MG63 (cell line): ENCODE data around the gene SLC15A5. TPM values are rescaled to one million over a fixed set of nuclear protein-coding genes. Genes with fewer than 3 reads are reported as not detected.

Experiments
- DNase-seq: peaks from one replicate; pipeline ENCODE4 v3.0.0-alpha.2; 2020
- H3K27me3 ChIP-seq: fragments of 250-450 bp; sonication (Bioruptor Pico); 2 replicates; pipeline ENCODE4 v1.5.1; 2020; ENCODE audit warnings: mild to moderate bottlenecking, moderate library complexity
- H3K36me3 ChIP-seq: fragments of 250-450 bp; sonication (Bioruptor Pico); 2 replicates; pipeline ENCODE4 v1.5.1; 2020; ENCODE audit warnings: mild to moderate bottlenecking, moderate library complexity
- H3K4me3 ChIP-seq: fragments of 250-450 bp; sonication (Bioruptor Pico); 2 replicates; pipeline ENCODE4 v1.5.1; 2020; ENCODE audit warnings: mild to moderate bottlenecking, moderate library complexity
- H3K9me3 ChIP-seq: fragments of 250-450 bp; sonication (Bioruptor Pico); 2 replicates; pipeline ENCODE4 v1.5.1; 2020; ENCODE audit warnings: mild to moderate bottlenecking, moderate library complexity
- total RNA-seq: library from RNA; depleted of rRNA; stranded (reverse); fragments of >200 nt; shearing (Covaris generic); gene quantifications from 2 replicates; pipeline ENCODE4 v1.2.3, GENCODE V29; 2014; ENCODE audit warnings: low replicate concordance; rRNA removed

The SLC15A5 gene
- total RNA-seq, 1 experiment from 2014 or later = not detected

DNA sequence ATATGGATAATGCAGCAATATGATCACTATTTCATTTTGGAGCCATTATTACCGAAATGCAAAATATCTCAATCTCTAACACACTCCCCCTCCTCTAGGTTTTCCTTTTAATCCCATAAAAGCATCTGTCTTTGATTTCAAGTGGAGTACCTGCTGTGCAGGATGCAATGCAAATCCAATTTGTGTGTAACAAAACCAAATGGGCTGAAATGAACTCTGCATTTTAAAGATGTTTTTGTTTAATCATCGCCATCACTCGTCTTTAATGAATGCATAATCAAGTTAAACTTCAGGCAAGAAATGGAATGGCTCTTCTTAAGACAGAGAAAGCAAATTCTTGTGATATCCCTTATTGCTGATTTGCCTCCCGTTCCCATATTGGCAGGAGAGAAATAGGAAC, 114.3 kb downstream of the SLC15A5 start:
- Histone ChIP-seq H3K36me3 (no peaks in the 10 kb centered on the region), H3K9me3 (no peaks in the 10 kb centered on the region), H3K27me3 (no peaks in the 10 kb centered on the region), H3K4me3 (no peak overlapping the region)
- DNase-seq = no peak

DNA sequence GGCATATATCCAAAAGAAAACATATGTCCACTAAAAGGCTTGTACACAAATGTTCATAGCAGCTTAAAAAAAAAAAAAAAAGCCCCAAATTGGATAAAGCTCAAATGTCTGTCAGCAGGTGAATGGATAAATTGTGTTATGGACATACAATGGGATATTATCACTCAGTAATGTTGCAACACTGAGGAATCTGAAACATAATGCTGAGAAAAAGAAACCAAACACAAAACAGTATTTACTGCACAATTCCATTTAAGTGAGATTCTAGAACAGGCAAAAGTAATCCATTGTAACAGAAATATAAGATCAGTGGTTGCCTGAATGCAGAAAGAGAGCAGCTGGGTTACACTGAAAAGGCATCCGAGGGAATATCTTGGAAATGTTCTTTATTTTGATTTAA, 117.9 kb downstream of the SLC15A5 start:
- Histone ChIP-seq H3K9me3 (no peaks in the 10 kb centered on the region), H3K36me3 (no peaks in the 10 kb centered on the region), H3K4me3 (no peak overlapping the region), H3K27me3 (no peaks in the 10 kb centered on the region)
- no peak for DNase-seq

GRCh38 chr12:16158050-16158449, 119.4 kb downstream of the SLC15A5 start:
- Histone ChIP-seq H3K9me3 (no peaks in the 10 kb centered on the region), H3K27me3 (no peaks in the 10 kb centered on the region), H3K4me3 (no peak overlapping the region), H3K36me3 (no peaks in the 10 kb centered on the region)
- no peak for DNase-seq

DNA sequence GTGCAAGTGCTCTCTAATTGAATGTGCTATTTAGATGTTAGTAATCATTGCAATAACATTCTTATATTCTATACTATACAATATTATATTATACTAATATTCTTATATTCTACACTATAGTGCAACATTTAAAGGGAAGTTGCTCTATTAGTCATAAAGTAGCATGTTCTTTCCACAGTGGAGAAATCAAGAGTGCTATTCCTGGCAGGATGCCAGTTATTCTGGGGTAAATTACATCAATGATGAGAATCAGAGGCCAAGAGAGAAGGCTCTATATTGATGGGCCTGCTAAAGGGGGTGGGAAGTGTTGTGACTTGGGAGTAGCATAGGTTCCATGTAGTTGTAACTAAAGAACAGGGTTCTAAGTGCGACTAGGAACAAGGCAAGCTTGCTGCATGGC, 121.5 kb downstream of the SLC15A5 start:
- H3K27me3 ChIP-seq = no peaks in the 10 kb centered on the region
- H3K4me3 ChIP-seq = no peak overlapping the region
- H3K9me3 ChIP-seq = no peaks in the 10 kb centered on the region
- H3K36me3 ChIP-seq = no peaks in the 10 kb centered on the region
- no peak for DNase-seq

DNA sequence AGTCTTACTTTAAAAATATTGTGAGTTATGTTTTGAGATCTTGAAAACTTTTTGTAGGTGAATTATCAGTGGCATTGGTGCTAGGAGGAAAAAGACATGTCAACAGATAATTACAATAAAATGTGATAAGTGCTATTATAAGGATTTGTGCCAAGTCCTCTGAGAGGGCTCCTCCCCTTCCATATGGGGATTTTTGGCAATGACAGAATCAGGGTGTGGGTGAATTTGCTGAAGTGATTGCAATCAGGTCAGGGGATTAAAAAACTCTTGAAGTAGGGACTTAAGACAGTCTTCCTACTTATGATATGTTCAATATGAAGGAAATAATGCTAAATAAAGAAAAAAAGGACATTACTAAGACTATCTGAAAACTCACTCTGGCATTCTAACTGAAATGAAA, 122.5 kb downstream of the SLC15A5 start:
- Histone ChIP-seq H3K36me3 (no peaks in the 10 kb centered on the region), H3K4me3 (no peak overlapping the region), H3K27me3 (no peaks in the 10 kb centered on the region), H3K9me3 (no peaks in the 10 kb centered on the region)
- DNase-seq = no peak

GRCh38 chr12:16152885-16153673, 124.4 kb downstream of the SLC15A5 start:
- no peak overlapping the region for H3K4me3 ChIP-seq
- 0 out of 2 replicates have a peak, but pooled peaks cover 7% of the 10 kb centered on the region for H3K27me3 ChIP-seq
- no peak for DNase-seq

DNA sequence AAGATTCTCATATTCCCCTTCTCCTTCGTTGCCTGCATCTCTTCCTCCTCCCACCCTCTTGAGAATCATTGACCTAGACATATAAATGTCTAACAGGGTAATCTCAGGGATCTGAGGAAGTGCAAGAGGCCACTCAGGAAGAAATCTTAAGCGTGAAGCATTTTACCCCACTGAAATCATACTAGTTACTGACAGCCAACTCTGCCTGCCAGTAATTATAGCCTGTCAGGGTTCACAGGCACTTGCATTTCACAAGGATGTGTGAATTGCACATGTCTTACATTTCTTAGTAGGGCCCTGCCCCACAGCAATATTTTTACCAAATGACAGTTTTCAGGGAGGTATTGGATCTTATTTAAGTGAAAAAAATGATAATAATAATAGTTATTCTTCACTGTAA, 127.2 kb downstream of the SLC15A5 start:
- H3K4me3 ChIP-seq = no peak overlapping the region
- DNase-seq = no peak
- H3K9me3 ChIP-seq = no peaks in the 10 kb centered on the region
- no peaks in the 10 kb centered on the region for H3K36me3 ChIP-seq
- peaks cover 11% of the 10 kb centered on the region; the same call in 1 of the 2 replicates for H3K27me3 ChIP-seq

More at GRCh38 chr12:16152885-16153673, 124.4 kb downstream of the SLC15A5 start:
- Histone ChIP-seq H3K9me3 (no peaks in the 10 kb centered on the region), H3K36me3 (no peaks in the 10 kb centered on the region)

- no peak for DNase-seq
- Histone ChIP-seq H3K36me3 (no peaks in the 10 kb centered on the region), H3K27me3 (peaks cover 11% of the 10 kb centered on the region; the same call in 1 of the 2 replicates), H3K9me3 (no peaks in the 10 kb centered on the region), H3K4me3 (no peak overlapping the region)
These were observed 128.5 kb downstream of the SLC15A5 start for GRCh38 chr12:16148938-16149337.

Other genes starting within 250 kb of the SLC15A5 start
- 99.0 and 196 TPM in 2 replicates for gene MGST1, start 70.0 kb upstream of the SLC15A5 start, total RNA-seq